AG10803 (cell line): ENCODE measurements around the gene OR1D2.

Experiments
- DNase-seq: peaks from one replicate; pipeline ENCODE4 v3.0.0; 2010; ENCODE audit warnings: low read depth
- H3K4me3 ChIP-seq: 2 replicates; pipeline ENCODE4 v1.5.1; 2011; ENCODE audit warnings: mild to moderate bottlenecking, low read length, control low read depth
- CTCF ChIP-seq: conservative IDR thresholded peaks from 2 replicates; pipeline ENCODE4 v1.5.1; 2011; ENCODE audit warnings: mild to moderate bottlenecking, low read length, control low read depth, inconsistent platforms

Gene OR1D2

GRCh38 chr17:3046753-3047152 lies 57.5 kb downstream of the OR1D2 start:
- TF ChIP-seq CTCF = no peak
- no peak overlapping the region for H3K4me3 ChIP-seq
- no peak for DNase-seq

- no peak for DNase-seq
- TF ChIP-seq CTCF = no peak
- H3K4me3 ChIP-seq = no peak overlapping the region
Measured at GRCh38 chr17:3043737-3044365, 60.4 kb downstream of the OR1D2 start.

GRCh38 chr17:3040882-3041281 lies 63.3 kb downstream of the OR1D2 start:
- H3K4me3 ChIP-seq = no peak overlapping the region
- TF ChIP-seq CTCF = no peak
- DNase-seq = no peak

DNA sequence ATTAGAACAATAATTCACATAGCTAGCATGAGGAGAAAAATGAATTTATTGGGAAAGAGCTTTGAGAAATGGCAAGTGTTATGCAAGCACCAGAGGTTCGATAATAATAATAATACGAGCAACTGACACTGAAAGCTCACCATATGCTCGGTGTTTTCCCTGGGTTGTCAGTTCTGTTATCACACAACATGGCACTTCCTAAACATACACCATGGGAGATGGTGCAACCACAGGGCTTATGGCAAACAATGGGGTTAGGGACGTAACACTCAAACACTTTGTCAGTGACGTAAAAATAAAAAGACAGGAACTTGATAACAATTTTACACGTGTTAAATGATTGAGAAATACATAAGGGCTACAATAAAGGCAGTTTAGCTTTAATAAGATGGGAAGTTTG lies 64.5 kb downstream of the OR1D2 start:
- no peak overlapping the region for H3K4me3 ChIP-seq
- no peak for TF ChIP-seq CTCF
- no peak for DNase-seq

DNA sequence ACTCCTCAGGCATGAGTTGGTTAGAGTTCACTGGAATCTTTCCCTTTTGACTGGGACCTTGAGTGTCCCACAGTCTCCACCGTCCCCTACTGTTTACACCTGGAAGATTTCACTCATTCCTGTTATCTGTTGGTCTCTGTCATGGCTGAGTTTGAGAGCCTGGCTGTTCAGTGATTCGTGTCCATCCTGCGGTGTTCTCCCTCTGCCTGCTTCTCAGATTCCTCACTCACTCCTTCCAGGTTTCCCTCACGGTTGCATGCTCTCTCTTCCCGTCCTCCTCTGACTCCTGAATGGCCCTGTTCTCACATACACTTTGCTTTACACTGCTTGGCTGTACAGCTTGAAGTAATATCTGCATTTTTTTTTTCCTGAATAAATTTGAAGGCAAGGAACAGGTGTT lies 65.3 kb downstream of the OR1D2 start:
- DNase-seq = no peak
- TF ChIP-seq CTCF = no peak
- H3K4me3 ChIP-seq = no peak overlapping the region
